ENCODE data around the gene TRAPPC4.

Gene TRAPPC4

GRCh38 chr11:118998388-118998717, 20.2 kb upstream of the TRAPPC4 start:
- no peak for DNase-seq (ENCODE audit: low spot score)
- in situ Hi-C loops (cut with MboI; ENCODE audit: low sequenced_read_pairs, unreplicated experiment): no loop called here
- no peak for TF ChIP-seq CTCF (IDR thresholded peaks at IDR 0.05; ENCODE audit: borderline replicate concordance, control extremely low read depth, extremely low read depth, insufficient read depth, missing control alignments)

- TF ChIP-seq CTCF (IDR thresholded peaks at IDR 0.05; ENCODE audit: borderline replicate concordance, control extremely low read depth, extremely low read depth, insufficient read depth, missing control alignments): no peak
- in situ Hi-C loops (cut with MboI; ENCODE audit: low sequenced_read_pairs, unreplicated experiment): no loop called here
- no peak for DNase-seq (ENCODE audit: low spot score)
These were observed 19.7 kb upstream of the TRAPPC4 start for GRCh38 chr11:118998822-118999221.

GRCh38 chr11:119000906-119001305, 17.7 kb upstream of the TRAPPC4 start:
- TF ChIP-seq CTCF (IDR thresholded peaks at IDR 0.05; ENCODE audit: borderline replicate concordance, control extremely low read depth, extremely low read depth, insufficient read depth, missing control alignments): no peak
- DNase-seq (ENCODE audit: low spot score): no peak
- in situ Hi-C loops (cut with MboI; ENCODE audit: low sequenced_read_pairs, unreplicated experiment): no loop called here

- no peak for DNase-seq (ENCODE audit: low spot score)
- in situ Hi-C loops (cut with MboI; ENCODE audit: low sequenced_read_pairs, unreplicated experiment): no loop called here
- no peak for TF ChIP-seq CTCF (IDR thresholded peaks at IDR 0.05; ENCODE audit: borderline replicate concordance, control extremely low read depth, extremely low read depth, insufficient read depth, missing control alignments)
These were observed 11.9 kb upstream of the TRAPPC4 start for GRCh38 chr11:119006656-119007055.

GRCh38 chr11:119011476-119012053, 7.0 kb upstream of the TRAPPC4 start:
- in situ Hi-C loops (cut with MboI; ENCODE audit: low sequenced_read_pairs, unreplicated experiment): no loop called here
- no peak for TF ChIP-seq CTCF (IDR thresholded peaks at IDR 0.05; ENCODE audit: borderline replicate concordance, control extremely low read depth, extremely low read depth, insufficient read depth, missing control alignments)
- peak; percentile 5 for DNase-seq (ENCODE audit: low spot score)

GRCh38 chr11:119012629-119013170, 5.9 kb upstream of the TRAPPC4 start:
- no peak for TF ChIP-seq CTCF (IDR thresholded peaks at IDR 0.05; ENCODE audit: borderline replicate concordance, control extremely low read depth, extremely low read depth, insufficient read depth, missing control alignments)
- DNase-seq (ENCODE audit: low spot score): peak; percentile 16

More at GRCh38 chr11:119012629-119013170, 5.9 kb upstream of the TRAPPC4 start:
- in situ Hi-C loops (cut with MboI; ENCODE audit: low sequenced_read_pairs, unreplicated experiment): no loop called here
